ENCODE measurements around the gene ZNF609.

The ZNF609 gene

DNA sequence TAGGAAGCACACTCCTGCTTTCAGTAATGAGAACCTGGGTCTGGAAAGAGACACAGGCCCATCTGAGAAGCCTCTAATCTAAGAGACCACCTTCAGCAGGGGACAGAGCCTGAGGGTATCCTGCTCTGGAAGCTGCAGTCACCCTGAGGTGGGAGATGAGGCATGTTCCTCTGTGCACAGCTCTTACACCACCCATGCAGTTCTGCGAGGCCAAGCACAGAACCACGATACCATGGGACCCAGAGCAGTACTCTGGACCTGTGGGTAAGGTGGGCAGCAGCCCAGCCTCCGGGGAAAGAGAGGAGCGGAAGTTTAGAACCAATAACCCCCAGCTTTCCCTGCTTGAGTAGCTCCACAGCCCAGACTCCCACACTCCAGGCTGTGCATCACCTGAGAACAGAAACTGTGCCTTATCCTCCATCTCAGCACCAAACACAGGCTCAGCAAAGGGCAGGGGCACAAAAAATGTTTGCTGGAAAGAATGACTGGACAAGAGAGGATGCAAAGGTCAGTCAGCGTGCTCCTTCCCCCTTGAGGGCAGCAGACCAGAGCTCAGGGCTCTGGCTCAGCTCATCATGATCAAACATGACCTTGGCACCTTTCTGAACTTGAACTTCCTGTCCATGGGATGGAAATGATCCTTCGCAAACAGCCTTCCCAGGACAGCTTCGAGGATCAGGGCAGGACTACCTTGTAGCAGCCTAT is 271.9 kb downstream of the ZNF609 start:
- DNase-seq (ENCODE audit: low read depth), result no peak
